Measurements from ENCODE around the gene CLRN3. TPM values are rescaled to one million over a fixed set of nuclear protein-coding genes. Genes with fewer than 3 reads are reported as not detected.

CLRN3 gene
- total and polyA plus RNA-seq, 2 experiments from 2014 or later, result not detected

GRCh38 chr10:127871631-127872010, 21.1 kb downstream of the CLRN3 start:
- Histone ChIP-seq H3K36me3 (ENCODE audit: low read depth) (no peaks in the 10 kb centered on the region), H2AFZ (no peak overlapping the region), H3K4me2 (ENCODE audit: unreplicated experiment) (no peak overlapping the region), H3K27me3 (replicated peaks; ENCODE audit: insufficient read depth) (peaks cover 19% of the 10 kb centered on the region; the same call in 1 of the 2 replicates), H3K9ac (no peak overlapping the region), H3K27ac (no peak overlapping the region), H3K9me3 (ENCODE audit: low read depth) (no peaks in the 10 kb centered on the region), H3K79me2 (ENCODE audit: insufficient read depth) (no peaks in the 10 kb centered on the region), H3K4me1 (ENCODE audit: insufficient read depth) (no peaks in the 10 kb centered on the region), H3K9me2 (ENCODE audit: insufficient read depth) (no peaks in the 10 kb centered on the region), H4K20me1 (ENCODE audit: insufficient read depth) (no peaks in the 10 kb centered on the region), H3F3A (ENCODE audit: insufficient read depth) (no peaks in the 10 kb centered on the region), H3K4me3 (no peak overlapping the region)
- WGBS, 2 experiments (ENCODE audit: low coverage in 1 of 2, low lambda C conversion rate in 2 of 2, missing lambda C conversion rate in 2 of 2), result 25 to 28% methylated on average over 7 of the region's 7 CpGs
- in situ Hi-C loops (cut with MboI), result no loop called here
- TF ChIP-seq EZH2phosphoT487 (IDR thresholded peaks at IDR 0.05; ENCODE audit: insufficient read depth, low read depth) (no peak), EZH2 (IDR thresholded peaks at IDR 0.05; ENCODE audit: insufficient read depth, poor library complexity, severe bottlenecking) (no peak)
- no peak for DNase-seq

GRCh38 chr10:127869329-127869728, 23.4 kb downstream of the CLRN3 start:
- Histone ChIP-seq H3K27me3 (replicated peaks; ENCODE audit: insufficient read depth) (peaks cover 12% of the 10 kb centered on the region), H3K4me3 (no peak overlapping the region), H3K27ac (no peak overlapping the region), H3K79me2 (ENCODE audit: insufficient read depth) (no peaks in the 10 kb centered on the region), H3K9me2 (ENCODE audit: insufficient read depth) (no peaks in the 10 kb centered on the region), H2AFZ (no peak overlapping the region), H4K20me1 (ENCODE audit: insufficient read depth) (no peaks in the 10 kb centered on the region), H3K9ac (no peak overlapping the region), H3K9me3 (ENCODE audit: low read depth) (no peaks in the 10 kb centered on the region), H3K36me3 (ENCODE audit: low read depth) (no peaks in the 10 kb centered on the region), H3F3A (ENCODE audit: insufficient read depth) (no peaks in the 10 kb centered on the region), H3K4me2 (ENCODE audit: unreplicated experiment) (no peak overlapping the region), H3K4me1 (ENCODE audit: insufficient read depth) (no peaks in the 10 kb centered on the region)
- no peak for DNase-seq
- no peak for TF ChIP-seq EZH2phosphoT487 (IDR thresholded peaks at IDR 0.05; ENCODE audit: insufficient read depth, low read depth)
- TF ChIP-seq EZH2 (IDR thresholded peaks at IDR 0.05; ENCODE audit: insufficient read depth, poor library complexity, severe bottlenecking), result no peak
- in situ Hi-C loops (cut with MboI), result no loop called here

GRCh38 chr10:127867805-127868204, 24.9 kb downstream of the CLRN3 start:
- no peaks in the 10 kb centered on the region for H3K4me1 ChIP-seq (ENCODE audit: insufficient read depth)
- WGBS, 2 experiments (ENCODE audit: low coverage in 1 of 2, low lambda C conversion rate in 2 of 2, missing lambda C conversion rate in 2 of 2), result 10 to 18% methylated on average over 1 of the region's 1 CpG
- no peaks in the 10 kb centered on the region for H3K9me3 ChIP-seq (ENCODE audit: low read depth)
- no peaks in the 10 kb centered on the region for H3F3A ChIP-seq (ENCODE audit: insufficient read depth)
- H3K27me3 ChIP-seq (replicated peaks; ENCODE audit: insufficient read depth), result peaks cover 12% of the 10 kb centered on the region
- H3K36me3 ChIP-seq (ENCODE audit: low read depth), result no peaks in the 10 kb centered on the region
- no peaks in the 10 kb centered on the region for H3K79me2 ChIP-seq (ENCODE audit: insufficient read depth)
- H3K9ac ChIP-seq, result no peak overlapping the region
- TF ChIP-seq EZH2phosphoT487 (IDR thresholded peaks at IDR 0.05; ENCODE audit: insufficient read depth, low read depth) (no peak), EZH2 (IDR thresholded peaks at IDR 0.05; ENCODE audit: insufficient read depth, poor library complexity, severe bottlenecking) (no peak)
- in situ Hi-C loops (cut with MboI), result no loop called here
- no peaks in the 10 kb centered on the region for H4K20me1 ChIP-seq (ENCODE audit: insufficient read depth)
- DNase-seq, result no peak
- no peak overlapping the region for H3K4me3 ChIP-seq
- no peak overlapping the region for H3K4me2 ChIP-seq (ENCODE audit: unreplicated experiment)
- H3K9me2 ChIP-seq (ENCODE audit: insufficient read depth), result no peaks in the 10 kb centered on the region
- H2AFZ ChIP-seq, result no peak overlapping the region
- H3K27ac ChIP-seq, result no peak overlapping the region

- no peak overlapping the region for H3K4me2 ChIP-seq (ENCODE audit: unreplicated experiment)
- H3K27me3 ChIP-seq (replicated peaks; ENCODE audit: insufficient read depth), result peaks cover 12% of the 10 kb centered on the region
- DNase-seq, result no peak
- H3K9me2 ChIP-seq (ENCODE audit: insufficient read depth), result no peaks in the 10 kb centered on the region
- H3K4me1 ChIP-seq (ENCODE audit: insufficient read depth), result no peaks in the 10 kb centered on the region
- 51 to 55% methylated on average over 8 of the region's 8 CpGs for whole genome bisulfite sequencing, 2 experiments (ENCODE audit: low coverage in 1 of 2, low lambda C conversion rate in 2 of 2, missing lambda C conversion rate in 2 of 2)
- in situ Hi-C loops (cut with MboI), result no loop called here
- no peak overlapping the region for H3K9ac ChIP-seq
- no peaks in the 10 kb centered on the region for H4K20me1 ChIP-seq (ENCODE audit: insufficient read depth)
- no peak overlapping the region for H3K27ac ChIP-seq
- no peaks in the 10 kb centered on the region for H3K9me3 ChIP-seq (ENCODE audit: low read depth)
- H3K79me2 ChIP-seq (ENCODE audit: insufficient read depth), result no peaks in the 10 kb centered on the region
- no peaks in the 10 kb centered on the region for H3F3A ChIP-seq (ENCODE audit: insufficient read depth)
- TF ChIP-seq EZH2 (IDR thresholded peaks at IDR 0.05; ENCODE audit: insufficient read depth, poor library complexity, severe bottlenecking) (no peak), EZH2phosphoT487 (IDR thresholded peaks at IDR 0.05; ENCODE audit: insufficient read depth, low read depth) (no peak)
- H3K4me3 ChIP-seq, result no peak overlapping the region
- H2AFZ ChIP-seq, result no peak overlapping the region
- no peaks in the 10 kb centered on the region for H3K36me3 ChIP-seq (ENCODE audit: low read depth)
Measured at GRCh38 chr10:127866276-127867013, 26.3 kb downstream of the CLRN3 start.

All from GM23248 (cell line).